HepG2 (cell line): ENCODE results near the gene LRPAP1.

ENCODE experiments used
- CTCF ChIP-seq: sonication (generic); formaldehyde crosslinking; IDR thresholded peaks from 2 replicates; pipeline ENCODE4 v1.5.0; 2020; ENCODE audit warnings: mild to moderate bottlenecking, missing genetic modification reagents, moderate library complexity
- FOXM1 ChIP-seq: sonication (generic); formaldehyde crosslinking; IDR thresholded peaks from 2 replicates; pipeline ENCODE4 v1.5.0; 2020; ENCODE audit warnings: missing genetic modification reagents
- FOXO1 ChIP-seq: sonication (generic); formaldehyde crosslinking; IDR thresholded peaks from 2 replicates; pipeline ENCODE4 v1.4.0; 2020; ENCODE audit warnings: missing genetic modification reagents
- HNF4A ChIP-seq: sonication (generic); formaldehyde crosslinking; IDR thresholded peaks from 2 replicates; pipeline ENCODE4 v1.4.0; 2020; ENCODE audit warnings: missing genetic modification reagents
- KDM1A ChIP-seq: IDR thresholded peaks from 2 replicates; pipeline ENCODE4 v1.6.1; 2016; ENCODE audit warnings: missing compliant biosample characterization
- MXD4 ChIP-seq: IDR thresholded peaks from 2 replicates; pipeline ENCODE4 v1.6.1; 2016; ENCODE audit warnings: mild to moderate bottlenecking, missing biosample characterization, missing genetic modification reagents
- PATZ1 ChIP-seq: sonication (generic); formaldehyde crosslinking; IDR thresholded peaks from 2 replicates; pipeline ENCODE4 v1.4.0; 2020; ENCODE audit warnings: missing genetic modification reagents
- RAD21 ChIP-seq: fragments of 450-650 bp; formaldehyde crosslinking; IDR thresholded peaks from 2 replicates; pipeline ENCODE4 v1.5.0; 2020; ENCODE audit warnings: mild to moderate bottlenecking
- SMARCC2 ChIP-seq: fragments of 450-650 bp; IDR thresholded peaks from 2 replicates; pipeline ENCODE4 v1.6.1; 2017; ENCODE audit warnings: antibody characterized with exemption, mild to moderate bottlenecking
- SMARCE1 ChIP-seq: fragments of 450-650 bp; IDR thresholded peaks from 2 replicates; pipeline ENCODE4 v1.6.1; 2017; ENCODE audit warnings: borderline replicate concordance
- SOX6 ChIP-seq, 2 experiments: fragments of 450-650 bp in 1 of 2; sonication (generic) in 1 of 2; formaldehyde crosslinking in 1 of 2; IDR thresholded peaks; 2 replicates each; pipeline versions ENCODE4 v1.4.0 to v1.6.1; 2017 to 2020; ENCODE audit warnings: antibody characterized with exemption in 1 of 2, mild to moderate bottlenecking in 1 of 2, missing genetic modification reagents in 1 of 2
- ZNF83 ChIP-seq: sonication (generic); formaldehyde crosslinking; IDR thresholded peaks from 2 replicates; pipeline ENCODE4 v1.4.0; 2020; ENCODE audit warnings: missing genetic modification reagents, mild to moderate bottlenecking, borderline replicate concordance
- ZSCAN29 ChIP-seq: sonication (generic); formaldehyde crosslinking; conservative IDR thresholded peaks from 2 replicates; pipeline ENCODE4 v1.4.0; 2020; ENCODE audit warnings: mild to moderate bottlenecking, missing genetic modification reagents

- TF ChIP-seq SMARCE1 = no peak
- no peak for TF ChIP-seq ZNF83 (CRISPR knock-in tag)
- peak; percentile 60; the same call in 1 of the 2 replicates for TF ChIP-seq PATZ1 (CRISPR knock-in tag)
- no peak for TF ChIP-seq SOX6 (IDR thresholded peaks at IDR 0.05)
- TF ChIP-seq SOX6 (CRISPR knock-in tag; IDR thresholded peaks at IDR 0.05) = peak; percentile 34; the same call in 1 of the 2 replicates
- TF ChIP-seq ZSCAN29 (CRISPR knock-in tag) = no peak
- no peak for TF ChIP-seq SMARCC2
- no peak for TF ChIP-seq FOXO1 (CRISPR knock-in tag)
- no peak for TF ChIP-seq KDM1A (CRISPR knock-in tag)
- TF ChIP-seq HNF4A (CRISPR knock-in tag) = peak; percentile 91
- TF ChIP-seq CTCF = 0 out of 2 replicates have a peak, but pooled peaks have one; percentile 6
- no peak for TF ChIP-seq RAD21 (CRISPR knock-in tag)
- no peak for TF ChIP-seq MXD4
- no peak for TF ChIP-seq FOXM1 (CRISPR knock-in tag)
These were observed 69.9 kb downstream of the LRPAP1 start for GRCh38 chr4:3462321-3462789.
